22Rv1 (cell line): ENCODE data around the gene IFT122.

Experiments
- H3K27ac ChIP-seq: fragments of 450-650 bp; 2 replicates; pipeline ENCODE4 v1.5.1; 2017
- CTCF ChIP-seq: fragments of 450-650 bp; IDR thresholded peaks from 2 replicates; pipeline ENCODE4 v1.5.1; 2017; ENCODE audit warnings: mild to moderate bottlenecking
- ZFX ChIP-seq: fragments of 450-650 bp; IDR thresholded peaks from 2 replicates; pipeline ENCODE4 v1.6.1; 2017; ENCODE audit warnings: antibody characterized with exemption, borderline replicate concordance

Gene IFT122

GRCh38 chr3:129554356-129555152, 114.5 kb downstream of the IFT122 start:
- no peak overlapping the region for H3K27ac ChIP-seq

GRCh38 chr3:129555153-129555550, 115.1 kb downstream of the IFT122 start:
- H3K27ac ChIP-seq, result no peak overlapping the region

More at GRCh38 chr3:129554356-129555152, 114.5 kb downstream of the IFT122 start:
- TF ChIP-seq CTCF, result no peak
- TF ChIP-seq ZFX, result no peak

GRCh38 chr3:129555616-129556357, 115.8 kb downstream of the IFT122 start:
- TF ChIP-seq CTCF, result no peak
- no peak for TF ChIP-seq ZFX
- no peak overlapping the region for H3K27ac ChIP-seq

More at GRCh38 chr3:129555153-129555550, 115.1 kb downstream of the IFT122 start:
- TF ChIP-seq CTCF (no peak), ZFX (no peak)

GRCh38 chr3:129556358-129556695, 116.3 kb downstream of the IFT122 start:
- TF ChIP-seq CTCF (no peak), ZFX (no peak)
- H3K27ac ChIP-seq, result no peak overlapping the region

- no peak overlapping the region for H3K27ac ChIP-seq
- TF ChIP-seq ZFX, result no peak
- TF ChIP-seq CTCF, result no peak
Observed at GRCh38 chr3:129556890-129557547, 117.0 kb downstream of the IFT122 start.

- TF ChIP-seq CTCF (no peak), ZFX (no peak)
Observed at GRCh38 chr3:129557548-129557894, 117.5 kb downstream of the IFT122 start.

More at GRCh38 chr3:129557548-129557894, 117.5 kb downstream of the IFT122 start:
- H3K27ac ChIP-seq, result no peak overlapping the region
